ENCODE measurements around the gene YY1AP1.
"Not testable (repeated sequence)": the region's sequence is repeated elsewhere in the genome, so short reads cannot be mapped to it uniquely, and the experiment has no call there.

The YY1AP1 gene, protein sequence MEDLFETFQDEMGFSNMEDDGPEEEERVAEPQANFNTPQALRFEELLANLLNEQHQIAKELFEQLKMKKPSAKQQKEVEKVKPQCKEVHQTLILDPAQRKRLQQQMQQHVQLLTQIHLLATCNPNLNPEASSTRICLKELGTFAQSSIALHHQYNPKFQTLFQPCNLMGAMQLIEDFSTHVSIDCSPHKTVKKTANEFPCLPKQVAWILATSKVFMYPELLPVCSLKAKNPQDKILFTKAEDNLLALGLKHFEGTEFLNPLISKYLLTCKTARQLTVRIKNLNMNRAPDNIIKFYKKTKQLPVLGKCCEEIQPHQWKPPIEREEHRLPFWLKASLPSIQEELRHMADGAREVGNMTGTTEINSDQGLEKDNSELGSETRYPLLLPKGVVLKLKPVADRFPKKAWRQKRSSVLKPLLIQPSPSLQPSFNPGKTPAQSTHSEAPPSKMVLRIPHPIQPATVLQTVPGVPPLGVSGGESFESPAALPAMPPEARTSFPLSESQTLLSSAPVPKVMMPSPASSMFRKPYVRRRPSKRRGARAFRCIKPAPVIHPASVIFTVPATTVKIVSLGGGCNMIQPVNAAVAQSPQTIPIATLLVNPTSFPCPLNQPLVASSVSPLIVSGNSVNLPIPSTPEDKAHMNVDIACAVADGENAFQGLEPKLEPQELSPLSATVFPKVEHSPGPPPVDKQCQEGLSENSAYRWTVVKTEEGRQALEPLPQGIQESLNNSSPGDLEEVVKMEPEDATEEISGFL

DNA sequence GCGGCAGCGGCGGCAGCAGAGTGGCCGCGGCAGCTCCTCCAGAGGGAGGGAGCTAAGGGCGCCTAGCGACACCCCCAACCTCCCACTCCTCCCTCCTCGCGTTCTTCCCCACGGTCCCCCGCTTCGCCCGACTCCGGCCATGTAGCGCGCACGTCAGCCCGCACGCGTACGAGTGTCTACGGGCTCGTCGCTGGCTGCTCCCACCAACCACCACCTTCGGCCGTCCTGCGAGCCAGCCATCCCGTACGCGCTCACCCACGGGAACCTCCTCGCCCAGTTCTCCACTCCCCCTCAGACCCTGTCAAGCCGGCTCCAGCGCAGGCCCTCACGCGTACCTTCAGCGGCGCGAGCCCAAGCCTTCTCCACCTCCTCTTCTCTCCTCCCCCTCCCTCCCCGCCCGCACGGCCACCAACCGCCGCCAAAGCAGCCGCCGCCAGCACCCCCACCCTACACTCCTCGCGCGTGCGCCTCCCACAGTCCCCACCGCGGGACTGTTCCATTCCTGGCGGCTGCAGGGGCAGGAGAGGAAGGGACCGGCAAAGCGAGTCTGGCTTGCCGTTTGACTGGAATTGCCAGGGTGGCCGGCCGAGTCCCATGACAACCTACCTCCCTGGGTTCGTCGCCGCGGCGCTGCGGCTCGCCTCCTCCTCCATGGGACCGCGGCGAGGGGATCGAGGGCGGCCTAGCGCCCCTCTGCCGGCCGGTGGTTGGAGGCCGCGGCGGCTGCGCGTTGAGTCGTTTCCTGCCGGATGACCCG lies at the start of gene YY1AP1:
Gene YY1AP1 (minus strand): TSS at position 451 of the 757 bp plus-strand sequence. CDS start 8,338 bp downstream, outside the sequence.
- peak; percentile 86 for DNase-seq

DNA sequence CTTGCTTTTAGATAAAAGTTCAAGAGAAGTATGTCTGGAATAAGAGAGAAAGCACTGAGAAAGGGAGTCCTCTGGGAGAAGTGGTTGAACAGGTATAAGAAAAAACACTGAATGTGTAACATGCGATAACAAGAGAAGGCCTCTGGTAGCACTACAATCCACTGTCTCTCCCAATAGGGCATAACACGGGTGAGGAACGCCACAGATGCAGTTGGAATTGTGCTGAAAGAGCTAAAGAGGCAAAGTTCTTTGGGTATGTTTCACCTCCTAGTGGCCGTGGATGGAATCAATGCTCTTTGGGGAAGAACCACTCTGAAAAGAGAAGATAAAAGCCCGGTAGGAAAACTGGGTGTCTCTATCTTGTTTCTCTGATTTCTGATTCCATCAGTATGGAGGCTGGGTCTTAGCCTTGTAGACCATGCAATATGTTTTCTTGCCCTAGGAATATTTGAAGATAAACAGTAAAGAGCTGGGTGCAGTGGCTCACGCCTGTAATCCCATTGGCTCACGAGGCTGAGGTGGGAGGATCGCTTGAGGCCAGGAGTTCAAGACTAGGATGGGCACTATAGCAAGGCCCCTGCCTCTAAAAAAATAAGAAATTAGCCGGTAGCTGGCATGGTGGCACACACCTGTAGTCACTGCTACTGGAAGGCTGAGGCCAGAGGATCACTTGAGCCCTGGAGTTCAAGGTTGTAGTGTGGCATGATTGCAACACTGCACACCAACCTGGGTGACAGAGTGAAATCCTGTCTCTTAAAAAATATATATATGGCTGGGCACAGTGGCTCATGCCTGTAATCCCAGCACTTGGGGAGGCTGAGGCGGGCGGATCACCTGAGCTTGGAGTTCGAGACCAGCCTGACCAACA lies 40.7 kb upstream of the YY1AP1 start:
- peak; percentile 13 for DNase-seq

DNA sequence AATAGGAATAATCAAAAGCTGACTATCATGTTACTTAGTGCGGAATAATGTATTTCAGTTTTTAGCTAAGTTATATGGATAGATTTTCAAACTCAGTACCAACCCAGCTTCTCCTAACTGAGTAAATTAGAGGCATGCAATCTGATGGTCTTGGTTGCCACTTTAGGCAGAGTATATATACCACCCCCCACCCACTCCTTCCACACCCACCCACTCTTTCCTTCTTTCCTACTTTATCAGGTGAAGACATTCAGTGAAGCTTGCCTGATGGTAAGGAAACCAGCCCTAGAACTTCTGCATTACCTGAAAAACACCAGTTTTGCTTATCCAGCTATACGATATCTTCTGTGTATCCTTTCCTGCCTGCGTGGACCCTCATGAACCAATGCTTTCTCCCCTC lies 36.6 kb upstream of the YY1AP1 start:
- no peak for DNase-seq

DNA sequence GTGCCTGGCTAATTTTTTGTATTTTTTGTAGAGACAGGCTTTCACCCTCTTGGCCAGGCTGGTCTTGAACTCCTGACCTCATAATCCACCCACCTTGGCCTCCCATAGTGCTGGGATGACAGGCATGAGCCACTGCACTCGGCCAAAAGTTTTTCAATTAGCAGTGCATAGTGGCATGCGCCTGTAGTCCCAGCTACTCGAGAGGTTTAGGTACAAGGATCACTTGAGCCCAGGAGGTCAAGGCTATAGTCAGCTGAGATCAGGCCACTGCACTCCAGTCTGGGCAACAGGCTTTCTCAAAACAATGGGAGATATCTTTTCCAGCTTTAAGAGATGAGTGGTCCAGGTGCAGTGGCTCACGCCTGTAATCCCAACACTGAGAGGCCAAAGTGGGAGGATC lies 31.1 kb upstream of the YY1AP1 start:
- no peak for DNase-seq

DNA sequence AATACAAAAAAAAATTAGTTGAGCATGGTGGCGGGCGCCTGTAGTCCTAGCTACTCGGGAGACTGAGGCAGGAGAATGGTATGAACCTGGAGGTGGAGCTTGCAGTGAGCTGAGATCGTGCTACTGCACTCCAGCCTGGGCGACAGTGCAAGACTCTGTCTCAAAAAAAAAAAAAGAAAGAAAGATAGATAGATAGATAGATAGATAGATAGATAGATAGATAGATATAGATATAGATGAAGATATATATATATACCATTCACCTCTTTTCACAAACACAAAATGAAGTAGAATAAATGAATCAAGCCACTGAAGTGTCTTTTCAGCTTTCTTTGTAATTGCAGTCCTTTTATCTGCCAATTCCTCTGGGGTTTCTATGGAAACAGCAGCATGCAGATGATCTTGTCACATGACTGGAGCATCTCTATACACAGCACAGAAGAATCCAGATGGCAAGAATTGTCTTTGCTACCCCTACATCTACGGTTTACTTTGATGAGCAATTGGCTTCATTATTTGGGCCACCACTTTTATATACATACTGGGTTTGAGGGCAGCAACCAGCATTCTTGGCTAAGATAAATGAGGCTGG lies 30.0 kb upstream of the YY1AP1 start:
- not testable (repeated sequence) for DNase-seq

DNA sequence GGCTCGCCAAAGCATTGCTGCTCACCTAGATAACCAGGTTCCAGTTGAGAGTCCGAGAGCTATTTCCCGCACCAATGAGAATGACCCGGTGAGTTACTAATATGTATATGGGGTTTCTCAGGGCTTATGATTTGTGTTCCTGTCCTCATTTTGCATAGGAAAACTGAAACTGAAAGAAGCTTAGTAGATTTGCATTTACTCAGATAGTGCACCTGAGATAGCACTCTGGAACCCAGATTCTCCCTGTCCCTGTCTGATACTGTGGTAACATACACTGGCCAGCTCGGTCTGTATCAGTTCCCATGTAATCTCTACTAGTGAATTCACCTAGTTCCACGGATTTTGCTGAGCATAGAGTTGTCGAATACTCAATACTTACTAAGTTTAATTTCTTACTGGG lies 28.5 kb upstream of the YY1AP1 start:
- DNase-seq, result no peak

DNA sequence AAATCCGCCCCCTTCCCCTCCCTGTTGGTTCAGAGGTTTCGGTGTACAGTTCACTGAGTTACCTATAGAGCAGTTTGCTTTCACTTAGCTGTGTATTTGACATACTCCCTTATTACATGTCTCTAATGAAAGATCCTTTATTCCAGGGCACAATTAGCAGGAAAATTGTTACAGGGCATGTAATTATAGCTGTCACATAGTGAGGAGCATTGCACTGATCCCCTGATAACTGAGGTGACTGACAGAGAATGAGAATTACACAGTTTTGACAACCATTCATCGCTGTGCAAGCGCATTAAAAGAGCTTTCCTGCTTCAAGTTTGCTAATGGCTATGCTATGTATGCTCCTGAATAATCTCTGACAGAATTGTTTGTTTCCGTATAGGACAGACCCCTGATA lies 27.2 kb upstream of the YY1AP1 start:
- DNase-seq, result no peak

DNA sequence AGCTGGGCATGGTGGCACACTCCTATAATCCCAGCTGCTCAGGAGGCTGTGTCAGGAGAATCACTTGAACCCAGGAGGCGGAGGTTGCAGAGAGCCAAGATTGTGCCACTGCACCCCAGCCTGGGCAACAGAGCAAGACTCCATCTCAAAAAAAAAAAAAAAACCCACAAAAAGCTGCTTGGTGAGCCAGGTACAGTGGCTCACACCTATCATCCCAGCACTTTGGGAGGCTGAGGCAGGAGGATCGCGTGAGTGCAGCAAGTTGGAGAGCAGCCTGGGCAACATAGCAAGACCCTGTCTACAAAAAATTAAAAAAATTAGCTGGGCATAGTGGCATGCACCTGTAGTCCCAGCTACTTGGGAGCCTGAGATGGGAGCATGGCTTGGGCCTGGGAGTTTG lies 26.5 kb upstream of the YY1AP1 start:
- not testable (repeated sequence) for DNase-seq

DNA sequence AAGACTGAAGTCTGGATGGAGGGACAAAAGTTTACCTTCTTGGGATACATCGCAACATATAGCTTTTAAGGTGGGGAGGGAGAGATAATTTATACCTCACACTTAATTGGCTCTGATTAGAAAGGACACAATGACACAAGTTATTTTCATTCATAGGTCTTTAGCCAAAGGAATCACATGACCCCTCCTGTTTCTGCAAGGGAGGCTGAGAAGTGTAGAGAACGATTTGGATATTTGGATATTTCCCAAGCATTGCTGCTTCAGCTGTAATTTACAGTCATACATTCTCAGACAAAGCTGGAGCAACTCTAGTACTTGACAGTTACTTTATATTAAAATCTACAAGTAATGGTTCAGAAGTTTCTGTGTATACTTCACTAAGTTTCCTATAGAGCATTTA lies 24.5 kb upstream of the YY1AP1 start:
- DNase-seq, result no peak

DNA sequence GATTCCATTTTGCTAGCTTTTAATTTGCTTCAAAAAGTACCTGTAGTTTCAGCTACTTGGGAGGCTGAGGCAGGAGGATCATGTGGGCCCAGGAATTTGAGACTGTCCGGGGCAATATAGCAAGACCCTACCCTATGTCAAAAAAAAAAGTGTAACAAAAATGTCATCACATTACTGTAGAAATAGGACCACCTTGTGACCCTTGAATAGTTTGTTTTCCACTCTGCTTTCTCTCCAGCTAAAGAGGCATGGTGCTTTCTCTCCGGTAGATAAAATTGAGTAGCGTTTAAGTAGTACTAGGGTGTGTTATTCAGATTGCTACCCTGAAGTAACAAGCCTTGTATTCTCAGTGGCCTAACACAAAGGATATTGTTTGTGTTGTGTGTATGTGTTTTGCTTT lies 24.1 kb upstream of the YY1AP1 start:
- not testable (repeated sequence) for DNase-seq

DNA sequence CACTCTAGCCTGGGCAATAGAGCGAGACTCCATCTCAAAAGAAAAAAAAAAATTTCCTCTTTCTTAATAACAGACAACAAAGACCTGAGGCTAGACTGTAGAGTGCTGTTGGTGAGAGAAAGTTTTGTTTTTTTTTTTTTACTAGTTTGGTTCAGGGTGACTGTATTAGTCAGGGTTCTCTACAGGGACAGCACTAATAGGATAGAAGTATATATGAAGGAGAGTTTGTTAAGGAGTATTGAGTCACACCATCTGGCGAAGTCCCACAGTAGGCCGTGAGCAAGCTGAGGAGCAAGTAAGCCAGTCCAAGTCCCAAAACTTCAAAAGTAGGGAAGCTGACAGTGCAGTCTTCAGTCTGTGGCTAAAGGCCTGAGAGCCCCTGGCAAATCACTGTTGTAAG lies 22.9 kb upstream of the YY1AP1 start:
- not testable (repeated sequence) for DNase-seq

DNA sequence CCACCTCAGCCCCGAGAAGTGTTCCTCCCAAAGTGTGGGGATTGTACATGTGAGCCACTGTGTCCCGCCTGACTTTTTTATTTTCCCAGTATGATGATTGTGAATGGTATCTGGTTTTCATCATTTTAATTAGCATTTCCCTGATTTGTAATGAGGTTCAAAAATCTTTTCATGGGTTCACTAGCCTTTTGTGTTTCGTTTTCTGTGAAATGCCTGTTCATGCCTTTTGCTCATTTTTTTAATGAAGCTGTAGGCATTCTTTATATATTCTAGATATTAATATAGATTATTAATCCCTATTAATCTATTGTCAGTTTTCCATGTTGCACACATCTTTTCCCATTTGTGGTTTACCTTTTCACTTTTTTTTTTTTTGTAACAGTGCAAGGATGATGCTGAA lies 20.8 kb upstream of the YY1AP1 start:
- DNase-seq, result no peak

DNA sequence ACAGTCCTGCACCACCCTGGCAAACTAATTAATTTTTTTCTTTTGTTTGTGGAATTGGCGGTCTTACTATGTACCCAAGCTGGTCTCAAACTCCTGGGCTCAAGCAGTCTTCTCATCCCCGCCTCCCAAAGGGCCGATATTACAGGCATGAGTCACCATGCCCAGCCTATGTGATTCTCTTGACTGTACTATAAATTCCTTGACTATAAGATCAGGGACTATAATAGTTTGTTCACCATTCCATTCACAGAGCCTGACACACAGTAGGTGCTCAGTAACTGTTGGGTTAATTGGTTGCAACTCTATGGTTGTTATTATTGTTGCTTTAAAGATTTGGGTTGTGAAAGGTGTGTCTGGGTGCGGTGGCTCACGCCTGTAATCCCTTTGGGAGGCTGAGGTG lies 17.6 kb upstream of the YY1AP1 start:
- DNase-seq, result no peak

DNA sequence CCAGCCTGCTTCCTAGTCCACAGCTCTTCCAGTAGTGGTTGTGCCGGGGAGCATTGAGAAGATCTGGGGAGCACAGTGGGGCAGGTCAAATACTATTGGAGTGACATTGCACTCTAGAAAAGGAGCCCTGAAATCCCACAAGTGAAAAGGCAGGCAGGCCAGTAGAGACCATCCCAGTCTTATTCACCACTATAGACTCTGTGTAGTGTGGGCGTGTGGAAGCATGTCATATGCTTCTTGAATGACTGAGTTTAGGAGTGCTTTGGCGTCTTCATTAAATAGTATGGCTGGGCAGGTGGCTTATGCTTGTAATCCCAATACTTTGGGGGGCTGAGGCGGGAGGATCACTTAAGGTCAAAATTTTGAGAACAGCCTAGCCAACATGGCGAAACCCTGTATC lies 15.8 kb upstream of the YY1AP1 start:
- not testable (repeated sequence) for DNase-seq

DNA sequence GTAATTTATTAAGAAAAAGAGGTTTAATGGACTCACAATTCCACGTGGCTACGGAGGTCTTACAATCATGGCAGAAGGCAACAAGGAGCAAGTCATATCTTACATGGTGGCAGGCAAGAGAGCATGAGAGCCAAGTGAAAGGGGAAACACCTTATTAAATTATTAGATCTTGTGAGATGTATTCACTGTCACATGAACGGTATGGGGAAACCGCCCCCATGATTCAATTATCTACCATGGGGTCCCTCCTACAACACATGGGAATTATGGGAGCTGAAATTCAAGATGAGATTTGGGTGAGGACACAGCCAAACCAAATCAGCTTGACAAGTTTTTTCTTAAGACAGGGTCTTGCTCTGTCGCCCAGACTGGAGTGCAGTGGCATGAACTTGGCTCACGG lies 14.6 kb upstream of the YY1AP1 start:
- DNase-seq, result no peak

DNA sequence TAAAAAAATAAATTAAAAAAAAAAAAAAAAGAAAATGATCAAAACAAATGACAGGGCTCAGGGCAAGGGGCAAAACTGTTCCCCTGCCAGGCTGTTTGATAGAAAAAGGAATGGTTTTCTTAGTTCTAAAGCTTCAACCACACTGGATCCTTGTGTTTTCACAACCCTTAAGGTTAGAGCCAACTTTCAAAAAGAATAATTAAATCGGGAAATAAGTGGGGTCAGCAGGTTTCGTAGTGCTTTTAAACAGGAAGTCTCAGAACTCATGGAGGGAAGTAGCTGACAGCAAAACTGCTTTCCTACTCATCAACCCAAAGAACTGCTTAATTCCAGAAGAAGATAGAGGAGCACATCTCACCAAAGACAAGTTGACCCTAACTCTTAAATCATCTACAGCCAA lies 13.1 kb upstream of the YY1AP1 start:
- peak; percentile 26 for DNase-seq

DNA sequence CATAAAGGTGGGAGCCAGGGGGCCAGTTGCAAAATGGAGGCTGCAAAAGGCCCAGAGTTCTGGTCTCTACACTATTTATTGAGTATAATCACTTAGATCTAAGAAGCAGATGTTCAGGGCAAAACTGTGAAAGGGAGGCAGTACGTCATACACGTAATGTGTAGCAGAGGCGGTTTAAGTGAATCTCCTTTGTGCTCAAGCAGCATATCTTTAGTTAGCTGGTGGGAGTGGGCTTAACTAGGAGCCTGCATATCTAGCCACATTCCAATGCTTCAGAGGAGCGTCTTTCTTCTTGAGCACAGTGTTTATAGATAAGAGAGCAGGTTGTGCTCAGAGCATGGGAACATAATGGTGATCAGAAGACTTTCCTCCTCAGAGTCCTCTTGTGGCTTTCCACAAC lies 10.5 kb upstream of the YY1AP1 start:
- not testable (repeated sequence) for DNase-seq

DNA sequence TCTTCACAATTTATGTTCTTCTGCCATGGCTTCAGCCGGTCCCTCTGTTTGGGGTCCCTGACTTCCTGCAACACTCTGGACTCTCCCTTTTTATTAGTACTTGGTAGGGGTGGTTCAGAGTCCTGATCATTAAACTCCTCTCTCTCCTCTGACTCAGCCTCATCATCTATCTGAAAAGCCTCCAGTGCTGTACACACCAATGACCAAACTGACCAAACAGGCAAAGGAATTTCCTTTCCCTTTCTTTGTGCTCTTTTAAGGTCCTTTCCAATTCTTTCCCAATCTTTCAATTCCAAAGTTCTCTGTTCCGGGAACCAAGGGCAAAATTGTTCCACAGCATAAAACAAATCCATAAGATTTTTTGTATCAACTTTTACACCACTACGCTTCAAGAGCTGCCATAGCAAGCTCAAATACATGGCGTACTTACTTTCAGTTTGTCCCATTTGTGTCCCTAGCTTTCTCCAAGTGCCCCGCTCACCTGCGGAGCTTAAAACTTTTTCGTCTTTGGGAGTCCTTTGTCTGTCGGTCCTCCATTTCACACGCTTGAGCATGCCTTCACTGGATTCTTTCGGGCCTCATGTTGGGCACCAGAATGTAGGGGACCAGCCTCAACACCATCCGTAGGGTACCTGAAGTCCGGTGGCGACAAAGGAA lies 9.9 kb upstream of the YY1AP1 start:
- DNase-seq, result no peak

DNA sequence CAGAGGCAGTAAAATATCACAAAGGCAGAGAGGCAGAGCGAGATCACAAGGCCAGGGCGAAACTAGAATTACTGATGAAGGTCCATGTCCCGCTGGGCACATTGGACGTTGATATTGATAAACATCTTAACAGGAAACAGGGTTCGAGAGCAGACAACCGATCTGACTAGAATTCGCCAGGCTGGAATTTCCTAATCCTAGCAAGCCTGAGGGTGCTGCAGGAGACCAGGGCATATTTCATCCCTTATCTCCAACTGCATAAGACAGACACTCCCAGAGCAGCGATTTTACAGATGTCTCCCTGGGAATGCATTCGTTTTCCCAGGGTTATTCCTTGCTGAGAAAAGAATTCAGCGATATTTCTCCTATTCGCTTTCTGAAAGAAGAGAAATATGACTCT lies 9.0 kb upstream of the YY1AP1 start:
- DNase-seq, result not testable (repeated sequence)

DNA sequence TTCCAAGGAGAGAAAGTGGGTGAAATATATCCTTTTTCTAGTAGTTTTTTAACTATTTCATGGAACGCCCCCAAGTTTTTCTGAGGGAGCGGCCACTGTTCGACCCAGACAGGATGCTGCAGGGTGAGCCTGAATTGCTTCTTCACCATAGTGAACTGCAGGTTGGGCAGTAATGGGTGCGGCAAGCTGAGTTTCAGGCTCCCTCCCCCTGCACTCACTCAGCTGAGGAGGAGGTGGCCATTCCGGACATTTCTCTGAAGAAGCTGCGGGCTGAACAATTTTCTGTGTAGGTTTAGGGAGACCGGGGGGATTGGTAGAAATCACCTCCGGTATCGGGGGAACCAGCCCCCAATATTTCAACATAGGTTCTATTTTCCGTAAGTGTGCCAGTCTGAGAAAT lies 8.5 kb upstream of the YY1AP1 start:
- no peak for DNase-seq

DNA sequence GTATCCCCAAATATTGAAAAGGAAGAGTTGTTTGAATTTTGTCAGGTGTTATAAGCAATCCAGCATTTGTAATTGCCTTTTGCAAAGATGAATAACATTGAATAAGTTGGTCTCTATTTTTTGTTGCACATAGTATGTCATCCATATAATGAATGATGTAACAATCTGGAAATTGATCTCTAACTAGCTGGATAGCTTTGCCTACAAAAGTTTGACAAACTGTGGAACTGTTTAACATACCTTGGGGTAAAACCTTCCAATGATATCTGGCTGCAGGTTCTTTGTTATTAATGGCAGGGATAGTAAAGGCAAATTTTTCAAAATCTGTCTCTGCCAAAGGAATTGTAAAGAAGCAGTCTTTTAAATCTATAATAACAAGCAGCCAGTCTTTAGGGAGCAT lies 8.0 kb upstream of the YY1AP1 start:
- DNase-seq, result no peak

DNA sequence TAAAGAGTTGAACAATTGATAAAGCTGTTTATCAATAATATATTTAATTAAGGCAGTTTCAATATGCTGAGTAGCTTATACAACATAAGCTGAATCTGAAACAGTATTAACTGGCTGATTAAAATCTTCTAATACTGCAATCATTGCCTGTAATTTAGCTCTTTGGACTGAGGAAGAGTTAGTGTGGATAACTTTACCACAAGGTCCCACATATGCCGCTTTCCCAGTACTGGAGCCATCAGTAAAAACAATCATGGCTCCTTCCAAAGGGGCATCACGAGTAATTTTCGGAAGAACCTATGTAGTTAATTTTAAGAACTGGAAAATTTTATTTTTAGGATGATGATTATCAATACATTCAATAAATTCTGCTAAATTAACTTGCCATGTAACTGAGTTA lies 7.0 kb upstream of the YY1AP1 start:
- DNase-seq, result no peak

Measured in MV-4-11 (cell line).